HAP-1 (cell line): ENCODE measurements around the gene HHIPL2.

Experiments used
- DNase-seq, 2 experiments: peaks; one replicate each; pipeline ENCODE4 v3.0.0-alpha.2; 2016 to 2020; ENCODE audit warnings: low spot score in 2 of 2
- H3K27me3 ChIP-seq: fragments of 250-450 bp; sonication (Bioruptor Pico); 2 replicates; pipeline ENCODE4 v1.5.1; 2020; ENCODE audit warnings: low read depth, mild to moderate bottlenecking, moderate library complexity
- H3K36me3 ChIP-seq: fragments of 250-450 bp; sonication (Bioruptor Pico); replicated peaks from 2 replicates; pipeline ENCODE4 v1.5.1; 2020; ENCODE audit warnings: mild to moderate bottlenecking
- H3K4me1 ChIP-seq: fragments of 250-450 bp; sonication (Bioruptor Pico); 2 replicates; pipeline ENCODE4 v1.5.1; 2020; ENCODE audit warnings: mild to moderate bottlenecking
- H3K4me3 ChIP-seq: fragments of 250-450 bp; sonication (Bioruptor Pico); 2 replicates; pipeline ENCODE4 v1.5.1; 2020; ENCODE audit warnings: mild to moderate bottlenecking, moderate library complexity
- H3K9me3 ChIP-seq: fragments of 250-450 bp; sonication (Bioruptor Pico); 2 replicates; pipeline ENCODE4 v1.5.1; 2020; ENCODE audit warnings: mild to moderate bottlenecking, moderate library complexity
- in situ Hi-C: fragments of 300-500 bp; cut with MboI; formaldehyde crosslinking; loops from 3 replicates; pipeline ENCODE4 v1.14.3; 2020; ENCODE audit warnings: low sequenced_read_pairs, inconsistent platforms, mixed read lengths

HHIPL2 gene

DNA sequence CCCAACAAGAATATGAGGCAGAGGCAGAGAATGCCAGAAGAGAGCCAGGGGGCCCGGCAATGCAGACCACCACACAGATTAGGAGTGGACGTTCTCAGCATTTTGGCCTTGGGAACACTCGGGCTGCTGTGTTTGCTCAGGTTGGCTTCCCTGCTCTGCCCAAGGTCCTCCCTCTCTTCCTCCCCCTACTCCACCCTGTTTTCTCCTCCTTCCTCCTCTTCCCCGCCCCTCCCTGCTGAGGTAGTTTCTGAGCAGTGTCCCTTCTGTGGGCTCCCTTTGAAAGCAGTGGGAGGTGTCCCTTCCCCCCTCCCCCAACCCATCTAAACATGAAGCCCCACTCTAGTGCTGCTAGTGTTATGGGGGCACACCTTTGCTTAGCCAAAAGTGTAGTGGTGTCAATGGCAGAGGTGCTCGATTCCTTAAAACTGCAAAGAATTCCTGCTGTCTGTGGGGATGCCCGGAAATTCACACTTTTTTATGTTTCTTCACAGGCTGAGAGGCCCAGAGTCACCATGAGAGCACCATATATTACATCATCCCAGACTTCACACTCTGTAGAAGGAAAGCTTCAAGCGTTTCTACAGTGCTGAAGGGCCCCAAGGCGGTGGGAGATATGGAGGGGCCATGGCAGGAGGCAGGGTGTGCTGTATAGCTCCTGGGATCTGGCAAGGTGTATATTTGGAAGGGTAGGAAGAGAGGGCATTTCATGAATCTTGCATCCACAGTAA lies at the start of gene HHIPL2:
TSS of gene HHIPL2 (minus strand) at position 161 of the 728 bp plus-strand sequence. CDS start at position 101, 60 bp downstream.
- no peaks in the 10 kb centered on the region for H3K36me3 ChIP-seq
- H3K27me3 ChIP-seq, result no peaks in the 10 kb centered on the region
- no peak for DNase-seq
- no peaks in the 10 kb centered on the region for H3K4me1 ChIP-seq
- H3K4me3 ChIP-seq, result no peak within 1 kb of the TSS
- in situ Hi-C loops, result no loop called here
- no peaks in the 10 kb centered on the region for H3K9me3 ChIP-seq

DNA sequence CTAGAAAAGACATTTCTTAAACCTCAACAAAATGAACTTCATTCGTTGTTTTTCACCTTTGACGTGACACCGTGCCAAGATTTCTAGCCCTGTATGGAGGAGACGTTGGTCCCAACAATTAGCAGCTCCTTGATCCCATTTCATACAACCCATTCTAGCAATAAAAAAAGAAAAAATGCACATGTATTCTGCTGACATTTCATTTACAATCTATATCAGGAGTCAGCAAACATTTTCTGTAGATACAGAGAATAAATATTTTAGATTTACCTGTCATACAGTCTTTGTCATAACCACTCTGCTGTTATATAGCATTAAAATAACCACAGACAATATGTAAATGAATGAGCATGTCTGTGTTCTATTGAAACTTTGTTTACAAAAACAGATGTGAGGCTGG lies 48.8 kb upstream of the HHIPL2 start:
- Histone ChIP-seq H3K36me3 (no peaks in the 10 kb centered on the region), H3K4me3 (no peak overlapping the region), H3K9me3 (no peaks in the 10 kb centered on the region), H3K4me1 (no peaks in the 10 kb centered on the region), H3K27me3 (no peaks in the 10 kb centered on the region)
- in situ Hi-C loops, result no loop called here
- DNase-seq, result no peak

DNA sequence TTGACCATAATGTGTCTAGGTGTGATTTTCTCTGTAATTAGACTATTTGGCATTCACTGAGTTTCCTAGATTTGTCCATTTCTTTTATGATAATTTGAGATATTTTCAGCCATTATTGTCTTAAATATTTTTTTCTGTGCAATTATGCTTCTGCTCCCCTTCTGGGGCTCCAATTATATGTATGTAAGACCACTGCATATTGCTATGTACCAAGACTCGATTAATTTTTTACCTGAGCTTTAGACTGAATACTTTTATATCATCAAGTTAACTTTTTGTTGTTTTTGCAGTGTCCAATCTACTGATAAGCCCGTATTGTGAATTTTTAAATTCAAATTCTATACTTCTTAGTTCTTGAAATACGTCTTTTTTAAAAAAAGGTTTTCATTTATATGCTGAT lies 46.9 kb upstream of the HHIPL2 start:
- in situ Hi-C loops, result no loop called here
- Histone ChIP-seq H3K36me3 (no peaks in the 10 kb centered on the region), H3K9me3 (no peaks in the 10 kb centered on the region), H3K4me1 (no peaks in the 10 kb centered on the region; the same call in 1 of the 2 replicates), H3K4me3 (no peak overlapping the region), H3K27me3 (no peaks in the 10 kb centered on the region; the same call in 1 of the 2 replicates)
- DNase-seq, result no peak

DNA sequence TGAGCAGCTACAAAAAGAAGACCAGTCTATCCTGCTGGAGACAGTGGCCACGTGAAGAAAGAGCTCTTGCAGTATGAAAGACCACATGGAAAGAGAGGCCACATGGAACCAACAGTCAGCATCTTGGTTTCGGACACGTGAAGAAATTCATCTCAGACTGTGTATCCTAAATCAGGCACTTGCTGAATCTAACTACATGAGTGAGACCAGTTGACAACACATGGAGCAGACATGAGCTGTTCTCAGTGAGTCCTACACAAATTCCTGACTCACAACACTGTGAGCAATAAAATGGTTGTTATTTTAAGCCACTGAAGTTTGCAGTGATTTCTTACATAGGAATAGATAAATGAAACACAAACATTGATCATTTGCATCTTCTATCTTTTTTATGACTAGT lies 44.3 kb upstream of the HHIPL2 start:
- in situ Hi-C loops, result no loop called here
- Histone ChIP-seq H3K27me3 (no peaks in the 10 kb centered on the region; the same call in 1 of the 2 replicates), H3K4me1 (peaks cover 10% of the 10 kb centered on the region), H3K36me3 (peaks cover 10% of the 10 kb centered on the region), H3K4me3 (no peak overlapping the region), H3K9me3 (no peaks in the 10 kb centered on the region)
- no peak for DNase-seq

DNA sequence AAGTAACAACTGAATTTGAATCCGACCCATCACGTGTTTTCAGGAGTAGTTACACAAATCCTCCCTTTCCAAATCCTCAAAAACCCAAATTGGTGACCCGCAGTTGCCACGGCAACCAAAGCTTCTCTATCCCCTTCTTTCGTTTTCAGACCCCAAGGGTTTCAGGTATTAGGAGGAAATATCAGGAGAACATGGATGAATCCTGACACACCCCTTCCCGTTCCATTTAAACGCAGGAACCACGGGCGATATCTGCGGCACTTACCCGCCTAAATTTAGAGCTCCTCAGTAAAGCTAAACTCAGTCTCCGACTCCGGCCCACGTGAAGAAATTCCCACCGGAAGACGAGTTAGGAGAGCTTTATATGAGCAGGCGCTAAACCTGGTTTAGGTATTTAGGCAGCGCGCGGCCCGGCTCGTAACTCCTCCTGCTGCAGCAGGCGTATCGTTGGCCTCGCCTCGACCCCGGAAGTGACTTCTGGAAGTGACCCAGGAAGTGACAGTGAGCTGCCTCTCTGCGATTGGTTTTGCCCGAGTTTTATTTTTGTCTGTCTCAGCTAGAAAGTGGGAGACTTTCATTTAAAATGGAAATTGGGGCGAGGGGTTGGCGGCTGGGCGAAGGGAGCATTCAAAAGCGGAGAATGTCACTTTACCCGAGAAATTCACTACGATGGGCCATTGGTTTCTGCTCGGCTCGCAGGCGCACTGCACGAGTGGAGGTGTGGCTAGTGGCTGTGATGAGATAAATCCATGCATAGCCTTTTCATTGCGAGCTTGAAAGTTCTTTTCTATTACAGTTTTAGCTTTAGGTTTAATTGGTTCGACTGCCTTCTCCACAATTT lies 41.8 kb upstream of the HHIPL2 start, which contains the start of gene TAF1A:
TSS of gene TAF1A (minus strand) at position 472 of the 841 bp plus-strand sequence.
- no peaks in the 10 kb centered on the region; the same call in 1 of the 2 replicates for H3K27me3 ChIP-seq
- H3K4me3 ChIP-seq, result peak within 1 kb of the TSS; percentile 62
- in situ Hi-C loops, result no loop called here
- peak; percentile 82 to 90 for DNase-seq
- peaks cover 10% of the 10 kb centered on the region for H3K4me1 ChIP-seq
- H3K9me3 ChIP-seq, result no peaks in the 10 kb centered on the region
- H3K36me3 ChIP-seq, result peaks cover 24% of the 10 kb centered on the region

DNA sequence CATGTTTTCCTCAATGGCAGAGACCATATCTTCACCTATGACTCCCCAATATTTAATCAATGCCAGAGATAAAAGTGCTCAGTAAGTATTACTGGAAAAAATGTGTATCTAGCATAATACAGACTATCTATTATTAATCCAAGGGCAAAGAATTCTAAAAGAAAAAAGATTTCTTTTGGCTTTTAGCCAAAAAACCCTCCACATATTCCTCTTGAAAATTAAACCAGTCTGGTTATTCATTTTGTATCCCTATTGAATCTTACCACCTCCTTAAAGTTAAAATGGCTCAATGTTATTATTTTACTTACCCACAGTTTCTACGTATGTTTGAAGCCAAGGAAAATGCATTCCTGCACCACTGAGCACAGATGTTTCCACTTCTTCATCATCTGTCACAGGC lies 40.2 kb upstream of the HHIPL2 start:
- no peaks in the 10 kb centered on the region for H3K9me3 ChIP-seq
- H3K4me1 ChIP-seq, result peaks cover 10% of the 10 kb centered on the region
- no peaks in the 10 kb centered on the region; the same call in 1 of the 2 replicates for H3K27me3 ChIP-seq
- no peak overlapping the region for H3K4me3 ChIP-seq
- no peak for DNase-seq
- peaks cover 33% of the 10 kb centered on the region for H3K36me3 ChIP-seq
- in situ Hi-C loops, result no loop called here

DNA sequence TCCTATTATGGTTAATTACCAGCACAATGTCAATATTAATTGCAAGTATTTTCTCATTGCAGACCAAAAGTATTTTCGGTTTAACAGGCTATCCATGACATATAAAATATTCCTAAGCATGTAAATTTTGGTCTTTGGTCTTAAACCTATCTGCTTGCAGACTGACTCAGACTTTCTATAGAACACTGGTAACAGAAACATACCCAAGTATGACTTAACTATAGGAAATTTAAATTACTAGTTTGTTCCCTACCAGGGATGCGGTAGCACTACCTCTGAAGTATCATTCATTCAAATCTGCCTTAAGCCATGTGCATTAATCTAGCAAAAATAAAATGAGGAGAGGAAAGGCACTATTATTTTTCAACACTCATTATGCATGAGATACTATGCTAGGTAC lies 38.9 kb upstream of the HHIPL2 start:
- H3K36me3 ChIP-seq, result peaks cover 41% of the 10 kb centered on the region
- no peaks in the 10 kb centered on the region for H3K9me3 ChIP-seq
- in situ Hi-C loops, result no loop called here
- no peak for DNase-seq
- peaks cover 10% of the 10 kb centered on the region for H3K4me1 ChIP-seq
- no peak overlapping the region for H3K4me3 ChIP-seq
- H3K27me3 ChIP-seq, result no peaks in the 10 kb centered on the region; the same call in 1 of the 2 replicates

DNA sequence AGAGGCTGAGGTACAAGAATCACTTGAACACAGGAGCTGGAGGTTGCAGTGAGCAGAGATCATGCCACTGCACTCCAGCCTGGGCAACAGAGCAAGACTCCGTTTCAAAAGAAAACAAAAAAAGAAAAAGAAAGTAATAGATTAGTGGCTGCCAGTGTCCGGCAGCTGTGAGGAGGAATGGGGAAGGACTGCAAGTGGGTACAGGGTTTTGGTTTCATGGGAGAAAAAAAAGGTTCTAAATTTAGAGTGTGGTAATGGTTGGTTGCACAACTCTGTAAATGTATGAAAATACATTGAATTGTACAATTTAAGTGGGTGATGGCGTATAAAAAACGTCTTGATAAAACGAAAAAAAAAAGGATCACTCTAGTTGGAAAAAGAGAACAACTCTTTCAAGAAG lies 35.2 kb upstream of the HHIPL2 start:
- in situ Hi-C loops, result no loop called here
- Histone ChIP-seq H3K4me1 (no peaks in the 10 kb centered on the region; the same call in 1 of the 2 replicates), H3K9me3 (no peaks in the 10 kb centered on the region), H3K36me3 (peaks cover 45% of the 10 kb centered on the region), H3K4me3 (no peak overlapping the region), H3K27me3 (no peaks in the 10 kb centered on the region)
- no peak for DNase-seq

DNA sequence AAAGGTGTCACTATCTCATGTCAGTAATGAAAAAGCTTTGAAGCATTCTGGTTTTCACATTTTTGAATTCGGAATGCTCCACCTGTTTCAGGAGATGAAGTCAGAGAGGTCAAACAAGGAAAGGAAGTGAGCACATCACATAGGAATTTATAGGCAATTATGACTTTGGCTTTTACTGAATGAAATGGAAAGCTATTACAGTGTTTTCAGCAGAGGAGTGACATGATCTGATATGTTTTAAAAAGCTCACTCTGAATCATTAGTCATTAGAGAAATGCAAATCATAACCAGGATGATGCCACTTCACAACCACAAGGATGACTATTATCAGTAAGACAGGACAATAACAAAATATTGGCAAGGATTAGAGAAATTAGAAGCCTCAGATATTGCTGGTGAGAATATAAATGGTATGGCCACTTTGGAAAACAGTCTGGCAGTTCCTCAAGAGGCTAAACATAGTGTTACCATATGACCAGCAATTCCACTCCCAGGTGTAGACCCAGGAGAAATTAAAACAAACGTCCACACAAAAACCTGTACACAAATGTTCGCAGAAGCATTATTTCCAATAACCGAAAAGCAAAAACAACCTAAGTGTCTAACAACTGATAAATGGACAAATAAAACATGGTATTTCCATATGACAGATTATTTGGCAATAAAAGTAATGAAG lies 34.3 kb upstream of the HHIPL2 start:
- in situ Hi-C loops, result no loop called here
- Histone ChIP-seq H3K36me3 (peaks cover 42% of the 10 kb centered on the region), H3K9me3 (no peaks in the 10 kb centered on the region), H3K4me3 (no peak overlapping the region), H3K4me1 (no peaks in the 10 kb centered on the region), H3K27me3 (no peaks in the 10 kb centered on the region)
- DNase-seq, result no peak

DNA sequence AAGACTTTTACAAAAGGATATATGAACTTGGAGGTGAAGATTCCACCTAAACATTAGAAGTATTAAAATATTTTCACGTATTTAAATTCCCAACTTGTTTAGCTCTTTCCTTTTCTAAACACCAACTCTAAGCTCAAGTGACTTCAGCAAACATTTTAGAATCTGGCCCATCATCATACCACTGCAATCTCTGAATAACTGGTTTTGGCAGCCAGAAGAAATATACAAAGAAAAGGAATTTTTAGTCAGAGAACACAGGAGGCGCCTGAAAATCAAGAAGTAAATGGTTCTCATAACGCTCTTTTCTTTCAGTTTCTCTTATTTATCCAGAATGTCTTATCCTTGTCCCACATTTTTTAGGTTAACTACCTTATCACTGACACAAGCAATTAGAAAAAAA lies 31.4 kb upstream of the HHIPL2 start:
- Histone ChIP-seq H3K27me3 (no peaks in the 10 kb centered on the region), H3K36me3 (peaks cover 37% of the 10 kb centered on the region), H3K4me1 (no peaks in the 10 kb centered on the region), H3K9me3 (no peaks in the 10 kb centered on the region), H3K4me3 (no peak overlapping the region)
- in situ Hi-C loops, result no loop called here
- no peak for DNase-seq

DNA sequence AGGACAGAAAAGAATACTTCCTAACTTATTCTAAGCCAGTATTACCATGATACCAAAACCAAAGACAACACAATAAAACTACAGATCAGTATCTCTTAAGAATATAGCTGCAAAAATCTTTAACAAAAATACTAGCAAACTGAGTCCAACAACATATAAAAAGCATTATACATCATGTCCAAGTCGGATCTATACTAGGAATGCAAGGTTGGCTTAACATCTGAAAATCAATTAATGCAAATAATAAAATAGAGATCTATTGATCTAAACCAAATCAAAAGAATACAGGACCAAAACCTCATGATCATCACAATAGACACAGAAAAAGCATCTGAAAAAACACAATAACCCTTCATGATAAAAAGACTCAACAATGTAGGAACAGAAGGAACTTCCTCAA lies 22.9 kb upstream of the HHIPL2 start:
- Histone ChIP-seq H3K27me3 (no peaks in the 10 kb centered on the region), H3K4me3 (no peak overlapping the region), H3K36me3 (peaks cover 22% of the 10 kb centered on the region), H3K4me1 (no peaks in the 10 kb centered on the region), H3K9me3 (no peaks in the 10 kb centered on the region)
- in situ Hi-C loops, result no loop called here
- DNase-seq, result no peak

DNA sequence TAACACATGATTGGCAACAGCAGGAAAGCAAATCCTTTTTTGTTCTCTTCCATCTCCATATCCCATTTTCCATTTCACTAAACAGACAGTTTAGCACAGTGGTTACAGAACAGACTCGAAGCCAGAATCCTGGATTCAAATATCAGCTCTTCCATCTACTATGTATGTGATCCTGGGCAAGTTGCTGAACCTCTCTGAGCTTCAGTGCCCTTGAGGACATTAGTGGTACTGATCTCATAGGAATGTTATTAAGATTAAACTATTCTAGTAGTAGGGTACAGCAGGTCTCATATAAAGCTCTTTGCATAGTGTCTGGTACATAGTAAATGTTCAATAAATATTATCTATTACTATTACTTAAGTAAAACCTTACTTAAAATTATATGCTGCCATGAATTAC lies 13.8 kb upstream of the HHIPL2 start:
- Histone ChIP-seq H3K4me1 (no peaks in the 10 kb centered on the region), H3K9me3 (no peaks in the 10 kb centered on the region), H3K36me3 (peaks cover 15% of the 10 kb centered on the region), H3K27me3 (no peaks in the 10 kb centered on the region), H3K4me3 (no peak overlapping the region)
- no peak for DNase-seq
- in situ Hi-C loops, result no loop called here

DNA sequence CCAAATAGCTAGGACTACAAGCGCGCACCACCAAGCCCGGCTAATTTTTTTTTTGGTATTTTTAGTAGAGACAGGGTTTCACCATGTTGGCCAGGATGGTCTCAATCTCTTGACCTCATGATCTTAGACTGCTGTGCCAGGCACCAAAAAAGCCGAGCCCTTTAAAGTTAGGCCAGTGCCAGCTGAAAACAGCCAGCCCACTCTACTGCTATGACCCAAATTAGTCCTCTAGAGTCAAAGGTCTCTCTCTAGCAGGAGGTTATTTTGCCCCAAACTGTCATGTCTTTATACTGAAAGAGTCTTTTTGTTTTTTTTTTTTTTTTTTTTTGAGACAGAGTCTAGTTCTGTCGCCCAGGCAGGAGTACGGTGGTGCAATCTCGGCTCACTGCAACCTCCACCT lies 9.7 kb upstream of the HHIPL2 start:
- H3K36me3 ChIP-seq, result peaks cover 11% of the 10 kb centered on the region

DNA sequence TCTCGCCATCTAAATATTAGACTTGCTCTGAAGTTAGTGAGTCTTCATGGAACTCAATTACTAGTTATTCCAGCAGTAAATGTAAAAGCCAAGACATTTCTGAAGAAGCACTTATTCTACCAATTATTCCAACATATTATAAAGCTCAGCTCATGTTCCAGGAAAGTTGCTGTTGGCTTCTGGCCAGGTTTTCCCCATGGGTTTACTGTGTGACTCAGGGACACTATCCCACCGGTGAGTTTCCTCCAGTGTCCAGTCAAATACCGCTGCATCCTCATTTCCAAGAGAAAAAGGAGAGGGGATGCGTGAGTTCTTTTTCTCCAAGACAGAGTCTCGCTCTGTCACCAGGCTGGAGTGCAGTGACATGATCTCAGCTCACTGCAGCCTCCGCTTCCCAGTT lies 9.2 kb upstream of the HHIPL2 start:
- Histone ChIP-seq H3K27me3 (no peaks in the 10 kb centered on the region), H3K4me1 (no peaks in the 10 kb centered on the region), H3K4me3 (no peak overlapping the region), H3K9me3 (no peaks in the 10 kb centered on the region), H3K36me3 (peaks cover 11% of the 10 kb centered on the region)
- DNase-seq, result no peak
- in situ Hi-C loops, result no loop called here

More for the DNA sequence above, 9.7 kb upstream of the HHIPL2 start:
- in situ Hi-C loops, result no loop called here
- H3K27me3 ChIP-seq, result no peaks in the 10 kb centered on the region
- DNase-seq, result no peak
- H3K9me3 ChIP-seq, result no peaks in the 10 kb centered on the region
- H3K4me3 ChIP-seq, result no peak overlapping the region
- H3K4me1 ChIP-seq, result no peaks in the 10 kb centered on the region
